ENCODE data around the gene TMEM266. TPM values are rescaled to one million over a fixed set of nuclear protein-coding genes. Genes with fewer than 3 reads are reported as not detected.

Gene TMEM266
- total RNA-seq, 1 donor from 2014 or later = 1.8 TPM

DNA sequence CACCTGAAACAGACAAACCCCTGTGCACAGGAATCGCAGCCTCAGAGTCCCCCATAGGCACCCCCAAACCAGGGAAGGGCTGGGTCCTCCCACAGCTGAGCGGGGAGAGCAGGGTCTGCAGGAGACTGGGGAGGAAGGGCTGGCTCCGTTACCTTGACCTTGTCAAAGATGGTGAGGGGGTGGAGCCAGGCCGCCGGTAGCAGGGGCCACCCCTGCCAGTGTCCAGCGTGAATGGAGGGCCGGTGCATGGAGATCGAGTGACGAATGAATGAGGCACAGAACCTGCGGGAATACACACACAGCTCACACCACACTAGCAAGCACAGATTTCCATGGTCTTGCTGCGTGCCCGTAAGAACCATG lies 102.2 kb downstream of the TMEM266 start:
- no peak overlapping the region for H3K4me3 Mint-ChIP-seq
- no peaks in the 10 kb centered on the region for H3K36me3 Mint-ChIP-seq
- H3K4me1 Mint-ChIP-seq = peaks cover 55% of the 10 kb centered on the region

DNA sequence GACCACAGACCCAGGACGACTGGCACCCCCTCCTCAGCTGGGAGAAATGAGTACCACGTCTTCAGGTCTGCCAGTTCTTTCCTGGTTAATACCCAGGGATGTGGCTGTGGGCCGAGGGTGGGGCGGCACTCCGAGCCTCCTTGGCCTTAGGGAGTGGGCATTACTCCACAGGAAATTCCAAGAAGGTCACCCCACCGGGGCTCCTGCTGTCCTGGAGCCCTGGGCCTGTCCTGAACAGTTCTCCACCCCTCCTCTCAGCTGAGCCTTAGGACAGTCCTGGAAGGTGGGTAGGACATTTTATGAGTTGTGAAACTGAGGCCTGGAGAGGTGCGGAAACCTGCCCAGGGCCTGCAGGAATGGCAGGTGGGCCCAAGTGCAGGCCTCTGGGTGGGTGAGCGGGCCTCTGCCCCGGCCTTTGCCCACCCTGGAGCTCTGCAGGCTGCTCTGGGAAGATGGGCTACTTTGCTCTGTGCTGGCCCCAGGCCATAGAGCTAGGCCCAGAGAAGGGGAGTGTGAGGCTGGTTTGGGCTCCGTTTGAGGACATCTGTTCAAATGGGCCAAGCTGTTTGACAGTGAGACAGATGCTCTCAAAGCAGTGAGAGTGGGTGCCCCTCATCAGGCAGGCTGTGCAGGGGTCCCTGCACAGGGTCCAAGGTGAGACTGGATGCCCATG lies 103.1 kb downstream of the TMEM266 start:
- H3K4me1 Mint-ChIP-seq = peaks cover 49% of the 10 kb centered on the region

More for the DNA sequence above, 102.2 kb downstream of the TMEM266 start:
- H3K27me3 Mint-ChIP-seq (ENCODE audit: low read depth) = no peaks in the 10 kb centered on the region
- H3K9me3 Mint-ChIP-seq = no peaks in the 10 kb centered on the region
- no peak overlapping the region for H3K27ac Mint-ChIP-seq
- no peak for DNase-seq (ENCODE audit: low spot score in 2 of 2, unreplicated experiment in 2 of 2)
- TF ChIP-seq, protein P1, sequence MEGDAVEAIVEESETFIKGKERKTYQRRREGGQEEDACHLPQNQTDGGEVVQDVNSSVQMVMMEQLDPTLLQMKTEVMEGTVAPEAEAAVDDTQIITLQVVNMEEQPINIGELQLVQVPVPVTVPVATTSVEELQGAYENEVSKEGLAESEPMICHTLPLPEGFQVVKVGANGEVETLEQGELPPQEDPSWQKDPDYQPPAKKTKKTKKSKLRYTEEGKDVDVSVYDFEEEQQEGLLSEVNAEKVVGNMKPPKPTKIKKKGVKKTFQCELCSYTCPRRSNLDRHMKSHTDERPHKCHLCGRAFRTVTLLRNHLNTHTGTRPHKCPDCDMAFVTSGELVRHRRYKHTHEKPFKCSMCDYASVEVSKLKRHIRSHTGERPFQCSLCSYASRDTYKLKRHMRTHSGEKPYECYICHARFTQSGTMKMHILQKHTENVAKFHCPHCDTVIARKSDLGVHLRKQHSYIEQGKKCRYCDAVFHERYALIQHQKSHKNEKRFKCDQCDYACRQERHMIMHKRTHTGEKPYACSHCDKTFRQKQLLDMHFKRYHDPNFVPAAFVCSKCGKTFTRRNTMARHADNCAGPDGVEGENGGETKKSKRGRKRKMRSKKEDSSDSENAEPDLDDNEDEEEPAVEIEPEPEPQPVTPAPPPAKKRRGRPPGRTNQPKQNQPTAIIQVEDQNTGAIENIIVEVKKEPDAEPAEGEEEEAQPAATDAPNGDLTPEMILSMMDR (IDR thresholded peaks at IDR 0.05; ENCODE audit: unreplicated experiment) = no peak

DNA sequence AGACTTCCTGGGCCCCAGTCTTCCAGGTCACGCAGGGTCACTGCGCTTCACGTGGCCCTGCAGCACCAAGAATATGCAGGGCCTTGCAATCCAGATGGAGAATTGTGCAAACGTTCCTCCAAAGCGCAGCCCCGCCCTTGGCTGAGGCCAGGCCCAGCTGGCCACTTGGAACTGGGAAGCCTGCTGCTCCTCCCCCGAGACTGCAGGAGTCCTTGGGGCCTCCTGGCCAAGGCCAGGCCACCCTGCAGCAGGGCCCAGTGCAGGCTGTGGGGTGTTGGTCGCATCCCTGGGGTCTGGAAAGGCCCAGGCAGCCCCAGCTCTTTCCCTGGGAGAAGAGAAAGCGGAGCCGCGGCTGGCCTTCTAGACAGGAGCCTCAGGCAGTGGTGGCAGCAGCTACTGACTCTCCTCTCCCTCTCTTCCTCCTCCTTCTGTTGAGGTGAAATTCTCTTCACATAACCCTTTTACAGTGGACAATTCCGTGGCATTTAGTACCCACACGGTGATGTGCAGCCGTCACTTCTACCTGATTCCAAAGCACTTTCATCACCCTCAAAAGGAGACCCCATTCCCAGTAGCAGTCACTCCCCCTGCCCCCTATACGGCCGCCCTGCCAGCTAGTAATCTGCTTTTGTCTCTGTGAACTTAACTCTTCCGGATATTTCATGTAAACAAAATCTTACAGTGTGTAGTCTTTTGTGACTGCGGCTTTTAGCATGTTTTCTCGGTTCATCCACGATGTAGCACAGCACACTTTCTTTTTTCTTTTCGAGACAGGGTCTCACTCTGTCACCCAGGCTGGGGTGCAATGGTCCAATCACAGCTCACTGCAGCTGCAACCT lies 103.9 kb downstream of the TMEM266 start:
- Mint-ChIP-seq H3K9me3 (no peaks in the 10 kb centered on the region), H3K36me3 (no peaks in the 10 kb centered on the region), H3K27ac (no peak overlapping the region), H3K4me1 (peaks cover 41% of the 10 kb centered on the region), H3K4me3 (no peak overlapping the region), H3K27me3 (ENCODE audit: low read depth) (no peaks in the 10 kb centered on the region)
- TF ChIP-seq, protein P1 (IDR thresholded peaks at IDR 0.05; ENCODE audit: unreplicated experiment) = no peak
- no peak for DNase-seq (ENCODE audit: low spot score in 2 of 2, unreplicated experiment in 2 of 2)

More for the DNA sequence above, 103.1 kb downstream of the TMEM266 start:
- TF ChIP-seq, protein P1 (IDR thresholded peaks at IDR 0.05; ENCODE audit: unreplicated experiment) = no peak
- no peaks in the 10 kb centered on the region for H3K27me3 Mint-ChIP-seq (ENCODE audit: low read depth)
- DNase-seq (ENCODE audit: low spot score in 2 of 2, unreplicated experiment in 2 of 2) = no peak
- H3K4me3 Mint-ChIP-seq = no peak overlapping the region
- H3K27ac Mint-ChIP-seq = no peak overlapping the region
- H3K36me3 Mint-ChIP-seq = no peaks in the 10 kb centered on the region
- no peaks in the 10 kb centered on the region for H3K9me3 Mint-ChIP-seq

DNA sequence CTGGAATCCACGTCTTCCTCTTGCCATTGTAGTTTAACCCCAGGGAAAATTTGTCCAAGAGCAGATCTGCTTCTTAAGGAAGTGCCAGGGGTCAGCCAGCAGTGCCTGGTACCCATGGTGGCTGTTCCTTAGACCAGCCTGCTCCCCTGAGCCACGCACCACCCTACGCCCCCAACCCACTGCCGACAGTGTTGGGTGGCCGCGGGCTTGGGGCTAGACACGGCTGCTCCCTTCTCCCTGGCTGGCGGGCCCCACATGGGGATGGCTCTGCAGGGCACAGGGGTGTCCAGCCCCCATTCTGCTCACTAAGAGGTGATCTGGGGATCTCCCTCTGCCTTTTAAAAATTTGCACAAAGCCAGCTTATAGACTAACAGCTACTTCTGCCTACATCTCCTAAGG lies 104.8 kb downstream of the TMEM266 start:
- TF ChIP-seq, protein P1 (IDR thresholded peaks at IDR 0.05; ENCODE audit: unreplicated experiment) = no peak
- no peak for DNase-seq (ENCODE audit: low spot score in 2 of 2, unreplicated experiment in 2 of 2)
- Mint-ChIP-seq H3K4me3 (no peak overlapping the region), H3K9me3 (no peaks in the 10 kb centered on the region), H3K36me3 (no peaks in the 10 kb centered on the region), H3K27me3 (ENCODE audit: low read depth) (no peaks in the 10 kb centered on the region), H3K4me1 (peaks cover 39% of the 10 kb centered on the region), H3K27ac (no peak overlapping the region)

DNA sequence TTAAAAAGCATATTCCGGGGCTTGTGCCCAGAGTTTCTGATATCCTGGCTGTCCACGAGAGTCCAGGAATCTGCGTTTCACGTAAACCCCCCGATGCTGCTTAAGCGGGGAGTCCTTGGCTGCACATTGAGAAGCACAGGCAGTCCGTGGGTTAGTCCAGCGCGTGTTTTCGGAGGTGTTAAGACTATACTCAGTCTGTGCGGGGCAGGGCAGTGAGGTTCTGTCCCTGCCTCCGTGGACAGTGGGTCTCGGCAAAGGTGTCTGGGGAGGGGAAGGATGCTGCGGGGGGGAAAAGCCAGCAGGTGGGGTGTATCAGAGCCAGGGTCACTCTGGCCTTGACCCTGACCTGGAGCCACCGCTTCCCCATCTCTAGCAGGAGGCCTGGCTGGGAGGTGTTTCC lies 106.2 kb downstream of the TMEM266 start:
- TF ChIP-seq, protein P1 (IDR thresholded peaks at IDR 0.05; ENCODE audit: unreplicated experiment) = no peak
- Mint-ChIP-seq H3K9me3 (no peaks in the 10 kb centered on the region), H3K27me3 (ENCODE audit: low read depth) (no peaks in the 10 kb centered on the region), H3K4me3 (no peak overlapping the region), H3K27ac (no peak overlapping the region), H3K36me3 (no peaks in the 10 kb centered on the region), H3K4me1 (peaks cover 32% of the 10 kb centered on the region)
- no peak for DNase-seq (ENCODE audit: low spot score in 2 of 2, unreplicated experiment in 2 of 2)
